ENCODE measurements around the gene NADK. TPM values are rescaled to one million over a fixed set of nuclear protein-coding genes. Genes with fewer than 3 reads are reported as not detected.

Gene NADK
- total and polyA plus RNA-seq, 10 of the 15 experiments (the other 5 are each of a cell fraction or from before 2014, with no cell fraction given), result 1.1 to 93.2 (median 46.9) TPM

DNA sequence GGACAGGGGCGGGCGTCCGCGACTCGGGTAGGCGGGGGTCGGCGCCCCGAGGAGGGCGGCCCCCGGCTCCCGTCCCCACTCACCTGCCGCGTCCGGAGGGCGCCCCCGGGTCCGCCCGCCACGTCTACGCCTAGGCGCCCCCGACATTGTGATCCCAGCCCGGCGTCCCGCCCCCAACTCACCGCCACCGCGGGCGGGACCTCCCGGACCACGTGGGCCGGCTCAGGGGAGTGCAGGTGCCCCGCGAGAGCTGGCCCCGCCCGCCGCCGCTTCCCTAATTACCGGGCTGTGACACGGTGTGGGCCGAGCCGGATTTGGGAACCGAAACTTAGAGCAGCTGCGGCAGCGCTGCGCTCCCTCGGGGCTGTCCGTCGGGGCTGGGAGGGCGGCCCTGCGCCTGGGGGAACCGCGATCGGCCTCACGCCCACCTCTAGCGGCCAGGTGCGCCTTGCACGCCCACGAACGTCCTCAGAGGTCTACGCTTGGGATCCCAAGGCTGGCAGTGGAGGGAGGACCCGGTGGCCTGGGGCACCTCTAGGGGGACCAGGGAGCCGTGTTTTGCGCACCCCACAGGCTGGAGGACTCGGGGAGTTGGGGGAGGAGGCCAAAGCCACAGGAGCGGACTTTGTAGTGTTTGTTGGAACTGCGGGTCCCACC, 521 bp upstream of the NADK start:
- ATAC-seq (peak; percentile 76), DNase-seq (ENCODE audit: low read depth, low spot score) (peak; percentile 81), FAIRE-seq (peak; percentile 95)
- Histone ChIP-seq H3K4me1 (ENCODE audit: control insufficient read depth, insufficient read depth, low read length) (peaks cover 56% of the 10 kb centered on the region), H3K79me2 (ENCODE audit: control insufficient read depth, insufficient read depth, low read length) (peaks cover 41% of the 10 kb centered on the region), H2AFZ (ENCODE audit: control insufficient read depth, low read depth, low read length) (peak overlapping the region; percentile 47), H3K36me3 (ENCODE audit: control insufficient read depth in 2 of 2, insufficient read depth in 2 of 2, low read length in 1 of 2) (no peaks in the 10 kb centered on the region), H3K27ac (ENCODE audit: control insufficient read depth, insufficient read depth) (peak overlapping the region; percentile 98), H3K9me3 (replicated peaks; ENCODE audit: control insufficient read depth, insufficient read depth, low read length) (no peaks in the 10 kb centered on the region), H3K4me3 (peak overlapping the region; percentile 63; the same call in 1 of the 2 replicates), H3K9ac (ENCODE audit: control insufficient read depth, insufficient read depth, low read length) (peak overlapping the region; percentile 97), H3K27me3 (replicated peaks in 1 of 2; ENCODE audit: control insufficient read depth in 2 of 2, insufficient read depth in 2 of 2, low read length in 1 of 2) (no peaks in the 10 kb centered on the region), H3K4me2 (ENCODE audit: control insufficient read depth, insufficient read depth) (peak overlapping the region; percentile 98), H4K20me1 (ENCODE audit: control insufficient read depth, insufficient read depth) (no peaks in the 10 kb centered on the region)
- ChIA-PET CTCF (interaction anchor here (0.5 to 2.8 kb wide), 6 partner anchors 12 to 130 kb away, joined by 3 to 11 read pairs (median 3); no protein-coding TSS in a partner anchor), POLR2A (interaction anchor here (1.0 to 2.8 kb wide), 3 partner anchors 55 to 130 kb away, joined by 4 to 14 read pairs (median 4); no protein-coding TSS in a partner anchor), RAD21 (ENCODE audit: unreplicated experiment) (interaction anchor here (1.0 to 2.1 kb wide), 4 partner anchors 10 to 128 kb away, joined by 3 to 33 read pairs (median 8); no protein-coding TSS in a partner anchor), SMC1A (ENCODE audit: uncharacterized antibody, unreplicated experiment) (interaction anchor here (1.0 to 2.3 kb wide), 5 partner anchors 42 to 127 kb away, joined by 3 to 12 read pairs (median 4); no protein-coding TSS in a partner anchor)
- in situ Hi-C loops (cut with MboI) (no loop called here), intact Hi-C loops (cut with micrococcal nuclease; ENCODE audit: unreplicated experiment) (loop anchor here (5.0 kb wide), 1 partner anchor 114 kb away; the partner anchor contains the start of gene GNB1)
- BruUV-seq (replicated peaks), result no TSS peak
- under 1% methylated on average over 25 of the region's 68 CpGs for WGBS (ENCODE audit: insufficient coverage, insufficient replicate concordance, low lambda C conversion rate, missing lambda C conversion rate)
- TF ChIP-seq GABPA (IDR thresholded peaks at IDR 0.05; ENCODE audit: low read depth) (no peak), WRNIP1 (IDR thresholded peaks at IDR 0.05; ENCODE audit: borderline replicate concordance, low read depth, low read length) (no peak), SP1 (IDR thresholded peaks at IDR 0.05; ENCODE audit: low read depth, low read length) (peak; percentile 83), ZBTB40 (IDR thresholded peaks at IDR 0.05; ENCODE audit: borderline replicate concordance) (no peak), SRF (IDR thresholded peaks at IDR 0.05; ENCODE audit: low read depth in 2 of 2, low read length in 2 of 2) (peak in 1 of 2 experiments; percentile 53; a peak in 1 of 4 replicates), HDAC2 (IDR thresholded peaks at IDR 0.05) (no peak), YY1 (IDR thresholded peaks at IDR 0.05; ENCODE audit: low read depth, low read length) (peak; percentile 69; the same call in 1 of the 2 replicates), MYB (IDR thresholded peaks at IDR 0.05; ENCODE audit: borderline replicate concordance, low read depth, low read length) (no peak), CBX3 (IDR thresholded peaks at IDR 0.05; ENCODE audit: borderline replicate concordance, low read depth) (no peak), BMI1 (IDR thresholded peaks at IDR 0.05; ENCODE audit: borderline replicate concordance) (peak; percentile 26; the same call in 1 of the 2 replicates), IRF5 (IDR thresholded peaks at IDR 0.05; ENCODE audit: borderline replicate concordance) (no peak), JUND (IDR thresholded peaks at IDR 0.05; ENCODE audit: low read depth, low read length) (no peak; the same call in 1 of the 2 replicates)
- TF ChIP-seq, protein P1, sequence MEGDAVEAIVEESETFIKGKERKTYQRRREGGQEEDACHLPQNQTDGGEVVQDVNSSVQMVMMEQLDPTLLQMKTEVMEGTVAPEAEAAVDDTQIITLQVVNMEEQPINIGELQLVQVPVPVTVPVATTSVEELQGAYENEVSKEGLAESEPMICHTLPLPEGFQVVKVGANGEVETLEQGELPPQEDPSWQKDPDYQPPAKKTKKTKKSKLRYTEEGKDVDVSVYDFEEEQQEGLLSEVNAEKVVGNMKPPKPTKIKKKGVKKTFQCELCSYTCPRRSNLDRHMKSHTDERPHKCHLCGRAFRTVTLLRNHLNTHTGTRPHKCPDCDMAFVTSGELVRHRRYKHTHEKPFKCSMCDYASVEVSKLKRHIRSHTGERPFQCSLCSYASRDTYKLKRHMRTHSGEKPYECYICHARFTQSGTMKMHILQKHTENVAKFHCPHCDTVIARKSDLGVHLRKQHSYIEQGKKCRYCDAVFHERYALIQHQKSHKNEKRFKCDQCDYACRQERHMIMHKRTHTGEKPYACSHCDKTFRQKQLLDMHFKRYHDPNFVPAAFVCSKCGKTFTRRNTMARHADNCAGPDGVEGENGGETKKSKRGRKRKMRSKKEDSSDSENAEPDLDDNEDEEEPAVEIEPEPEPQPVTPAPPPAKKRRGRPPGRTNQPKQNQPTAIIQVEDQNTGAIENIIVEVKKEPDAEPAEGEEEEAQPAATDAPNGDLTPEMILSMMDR (IDR thresholded peaks at IDR 0.05 in 2 of 3, conservative IDR thresholded peaks at IDR 0.05 in 1 of 3; ENCODE audit: control insufficient read depth in 2 of 3, extremely low read depth in 1 of 3, insufficient read depth in 1 of 3, low read depth in 3 of 3, low read length in 3 of 3), result peak; percentile 30 to 54 (median 46); a peak in 5 of 6 replicates
- TF ChIP-seq, protein P2, sequence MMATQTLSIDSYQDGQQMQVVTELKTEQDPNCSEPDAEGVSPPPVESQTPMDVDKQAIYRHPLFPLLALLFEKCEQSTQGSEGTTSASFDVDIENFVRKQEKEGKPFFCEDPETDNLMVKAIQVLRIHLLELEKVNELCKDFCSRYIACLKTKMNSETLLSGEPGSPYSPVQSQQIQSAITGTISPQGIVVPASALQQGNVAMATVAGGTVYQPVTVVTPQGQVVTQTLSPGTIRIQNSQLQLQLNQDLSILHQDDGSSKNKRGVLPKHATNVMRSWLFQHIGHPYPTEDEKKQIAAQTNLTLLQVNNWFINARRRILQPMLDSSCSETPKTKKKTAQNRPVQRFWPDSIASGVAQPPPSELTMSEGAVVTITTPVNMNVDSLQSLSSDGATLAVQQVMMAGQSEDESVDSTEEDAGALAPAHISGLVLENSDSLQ (IDR thresholded peaks at IDR 0.05), result peak; percentile 76
